ENCODE data around the gene CHCHD6.

The CHCHD6 gene

DNA sequence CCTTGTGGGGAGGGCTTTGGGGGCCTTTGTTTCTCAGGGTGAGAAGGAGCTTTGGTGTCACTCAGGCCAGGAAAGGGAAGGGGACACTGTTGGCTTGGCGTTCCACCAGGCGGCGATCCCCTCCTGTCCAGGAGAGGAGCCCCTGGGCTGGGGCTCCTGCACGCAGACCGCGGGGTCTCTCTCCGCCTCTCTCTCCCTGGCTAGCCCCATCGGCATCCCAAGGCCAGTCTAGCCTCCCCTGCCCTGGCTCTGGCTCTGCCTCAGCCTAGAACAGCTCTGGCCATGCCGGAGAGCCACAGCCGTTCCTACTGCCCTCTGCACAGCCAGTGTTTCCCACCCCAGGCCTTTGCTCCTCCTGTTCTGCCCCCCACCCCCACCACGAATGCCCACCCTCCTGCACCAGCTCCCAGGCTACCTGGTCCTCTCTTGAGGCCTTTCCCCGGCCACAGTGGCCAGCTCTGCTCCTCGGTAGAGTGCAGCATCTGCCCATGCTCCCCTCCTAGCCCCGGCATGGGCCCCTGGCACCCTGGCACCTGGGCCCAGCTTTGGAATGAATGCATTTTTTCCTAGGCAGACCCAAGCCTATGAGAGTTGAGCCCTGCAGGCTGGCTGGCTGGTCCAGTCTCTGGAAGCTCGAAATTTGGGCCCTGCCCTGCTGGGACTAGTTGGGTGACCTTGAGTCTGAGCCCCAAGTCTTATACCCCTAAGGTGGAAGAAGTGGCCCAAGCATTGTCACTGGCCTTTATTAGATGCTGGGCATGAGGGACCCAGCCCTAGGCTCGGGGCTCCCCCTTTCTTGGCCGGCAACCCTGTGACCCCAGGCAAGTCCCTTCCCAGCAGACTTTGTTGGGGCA lies 281.3 kb downstream of the CHCHD6 start:
- DNase-seq: no peak

DNA sequence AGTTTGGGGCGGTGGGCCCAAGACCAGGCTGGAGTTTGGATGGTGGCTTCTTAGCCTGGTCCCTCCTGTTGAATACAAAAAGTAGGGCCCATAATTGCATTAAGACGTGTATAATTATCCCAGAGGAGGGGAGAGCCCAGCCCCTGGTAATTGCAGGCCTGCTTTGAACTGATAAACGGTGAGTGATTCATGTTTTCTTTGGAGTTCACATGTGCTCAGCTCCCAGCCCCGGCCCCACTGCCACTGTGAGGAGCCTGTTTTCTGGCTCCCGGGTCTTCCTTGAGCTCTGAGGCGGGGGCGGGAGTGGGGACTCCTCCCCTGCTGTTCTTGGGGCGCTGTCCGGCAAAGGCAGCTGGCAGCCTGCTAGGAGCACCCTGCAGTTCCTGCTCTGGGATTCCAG lies 282.0 kb downstream of the CHCHD6 start:
- DNase-seq: peak; percentile 81

DNA sequence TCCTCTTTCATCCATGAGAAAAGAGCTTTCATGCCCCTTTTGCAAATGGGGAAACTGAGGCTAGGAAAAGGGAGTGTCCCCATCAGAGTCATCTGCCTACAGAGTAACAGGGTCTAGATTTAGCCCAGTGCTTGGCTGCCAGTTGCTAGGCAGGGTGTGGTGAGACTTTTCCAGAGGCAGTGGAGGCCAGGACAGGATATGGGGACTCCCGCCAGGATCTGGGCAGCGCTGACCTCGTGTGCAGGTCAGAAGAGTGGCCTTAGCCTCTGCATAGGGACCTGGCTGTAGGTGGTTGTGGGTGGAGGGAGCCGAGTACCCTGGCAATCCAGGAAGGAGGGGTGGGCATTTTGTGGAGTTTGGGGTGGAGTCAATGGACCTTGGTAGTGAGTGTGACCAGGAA lies 283.1 kb downstream of the CHCHD6 start:
- DNase-seq: no peak

DNA sequence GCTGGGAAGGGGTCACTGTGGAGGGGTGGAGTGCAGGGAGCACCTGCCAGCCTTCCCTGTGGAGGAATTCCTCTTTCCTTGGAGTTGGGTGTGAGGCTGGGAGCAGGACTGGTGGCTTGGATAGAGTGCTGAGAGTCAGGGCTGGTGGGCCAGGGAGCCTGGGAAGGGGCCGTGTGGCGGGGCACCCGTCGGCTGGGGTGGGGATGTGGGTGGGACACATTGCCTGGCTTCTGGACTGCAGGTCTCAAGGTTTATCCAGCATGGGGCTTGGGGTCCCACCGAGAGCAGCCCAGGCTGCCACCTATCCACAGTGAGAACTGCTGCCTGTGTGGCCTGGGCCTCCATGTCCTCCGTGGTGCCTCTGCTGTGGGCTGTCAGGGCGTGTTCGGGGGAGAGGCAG lies 283.6 kb downstream of the CHCHD6 start:
- no peak for DNase-seq

DNA sequence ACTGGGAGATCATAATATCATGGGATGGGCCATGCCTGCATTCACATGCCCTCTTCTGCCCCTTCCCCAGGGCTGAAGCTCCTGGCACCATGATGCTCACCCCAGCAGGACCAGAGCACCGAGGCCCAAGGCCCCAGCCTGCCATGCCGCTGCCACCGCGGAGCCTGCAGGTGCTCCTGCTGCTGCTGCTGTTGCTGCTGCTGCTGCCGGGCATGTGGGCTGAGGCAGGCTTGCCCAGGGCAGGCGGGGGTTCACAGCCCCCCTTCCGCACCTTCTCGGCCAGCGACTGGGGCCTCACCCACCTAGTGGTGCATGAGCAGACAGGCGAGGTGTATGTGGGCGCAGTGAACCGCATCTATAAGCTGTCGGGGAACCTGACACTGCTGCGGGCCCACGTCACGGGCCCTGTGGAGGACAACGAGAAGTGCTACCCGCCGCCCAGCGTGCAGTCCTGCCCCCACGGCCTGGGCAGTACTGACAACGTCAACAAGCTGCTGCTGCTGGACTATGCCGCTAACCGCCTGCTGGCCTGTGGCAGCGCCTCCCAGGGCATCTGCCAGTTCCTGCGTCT lies 284.5 kb downstream of the CHCHD6 start:
- no peak for DNase-seq

GRCh38 chr3:126989316-126990023 lies 285.4 kb downstream of the CHCHD6 start:
- no peak for DNase-seq

DNA sequence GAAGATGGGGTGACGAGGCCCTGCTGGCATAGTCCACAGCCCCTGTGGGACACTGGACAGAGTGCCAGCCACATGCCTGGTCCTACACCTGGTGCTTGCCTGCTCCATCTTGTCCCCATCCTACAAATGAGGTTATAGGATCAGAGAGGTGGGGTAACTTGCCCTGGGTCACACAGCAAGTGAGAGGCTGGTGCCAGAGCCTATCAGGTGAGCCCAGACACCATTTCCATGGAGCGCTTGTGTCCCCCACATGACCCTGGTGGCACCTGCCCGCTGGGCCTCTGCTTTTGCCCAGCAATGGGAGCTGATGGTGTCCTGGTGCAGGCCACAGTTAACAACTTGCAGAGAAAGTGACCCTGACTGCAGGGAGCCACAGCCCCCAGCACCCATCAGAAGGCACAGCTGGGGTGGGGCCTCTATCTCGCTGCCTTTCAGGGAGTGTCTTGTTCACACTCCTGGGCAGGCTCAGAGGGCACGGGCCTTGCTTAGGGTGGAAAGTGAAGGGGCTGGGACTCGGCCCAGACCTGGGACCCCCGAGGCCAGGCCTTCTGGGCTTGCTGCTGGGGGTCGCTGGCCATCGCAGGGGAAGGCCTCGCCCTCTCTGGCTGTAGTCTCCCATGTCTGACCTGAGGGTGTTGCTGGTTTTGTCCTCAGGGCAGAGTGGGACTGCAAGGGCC lies 286.1 kb downstream of the CHCHD6 start:
- DNase-seq: no peak

DNA sequence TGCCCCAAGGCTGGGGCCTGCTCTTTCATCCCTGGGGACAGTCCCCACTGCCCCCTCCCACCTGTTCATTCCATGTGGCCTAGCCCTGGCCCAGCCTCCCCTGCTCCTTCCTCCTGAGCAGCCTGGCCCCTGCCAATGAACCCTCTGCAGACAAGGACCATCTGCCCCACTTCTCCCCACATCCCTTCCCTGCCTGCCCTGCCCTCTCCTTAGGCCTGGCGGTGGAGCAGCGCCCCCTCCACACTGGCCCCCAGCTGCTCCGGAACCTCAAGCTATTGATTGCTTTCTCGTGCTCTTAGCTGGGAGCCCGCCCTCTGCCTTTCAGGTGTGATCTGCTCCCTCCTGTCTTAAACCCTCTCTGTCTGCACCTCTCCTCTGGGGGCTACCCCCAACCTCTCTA lies 286.9 kb downstream of the CHCHD6 start:
- DNase-seq: no peak

DNA sequence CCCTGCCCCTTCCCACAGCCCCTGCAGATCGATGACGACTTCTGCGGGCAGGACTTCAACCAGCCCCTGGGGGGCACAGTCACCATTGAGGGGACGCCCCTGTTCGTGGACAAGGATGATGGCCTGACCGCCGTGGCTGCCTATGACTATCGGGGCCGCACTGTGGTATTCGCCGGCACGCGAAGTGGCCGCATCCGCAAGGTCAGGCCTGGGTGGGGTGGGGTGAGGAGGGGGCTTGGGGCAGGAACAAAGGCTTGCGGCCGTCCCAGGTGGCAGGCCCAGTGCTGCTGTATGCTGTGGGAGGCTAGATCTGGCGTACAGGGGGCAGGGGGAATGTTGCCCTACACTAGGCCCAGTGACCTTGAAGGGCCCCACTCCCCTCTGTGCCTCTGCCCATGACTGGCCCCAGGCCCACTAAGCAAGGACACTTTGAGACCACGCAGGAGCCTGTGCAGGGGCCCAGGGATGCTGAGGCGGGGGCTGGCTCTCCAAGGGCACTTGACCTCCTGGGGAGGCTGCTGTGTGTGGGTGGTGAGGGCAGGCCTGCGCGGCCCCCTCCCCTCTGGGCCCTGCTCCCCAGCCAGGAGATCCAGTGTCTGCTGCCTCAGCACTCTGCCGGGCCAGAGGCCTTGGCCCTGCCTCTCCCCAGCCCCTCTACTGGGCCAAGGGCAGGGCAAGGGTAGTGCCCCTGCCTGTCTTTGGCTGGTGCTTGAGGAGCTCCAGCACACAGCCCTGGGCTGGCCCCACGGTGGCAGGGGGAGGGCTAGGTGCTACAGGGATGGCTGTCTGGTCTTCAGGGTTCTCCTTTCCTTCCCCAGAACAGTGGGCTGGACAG lies 287.5 kb downstream of the CHCHD6 start:
- no peak for DNase-seq

DNA sequence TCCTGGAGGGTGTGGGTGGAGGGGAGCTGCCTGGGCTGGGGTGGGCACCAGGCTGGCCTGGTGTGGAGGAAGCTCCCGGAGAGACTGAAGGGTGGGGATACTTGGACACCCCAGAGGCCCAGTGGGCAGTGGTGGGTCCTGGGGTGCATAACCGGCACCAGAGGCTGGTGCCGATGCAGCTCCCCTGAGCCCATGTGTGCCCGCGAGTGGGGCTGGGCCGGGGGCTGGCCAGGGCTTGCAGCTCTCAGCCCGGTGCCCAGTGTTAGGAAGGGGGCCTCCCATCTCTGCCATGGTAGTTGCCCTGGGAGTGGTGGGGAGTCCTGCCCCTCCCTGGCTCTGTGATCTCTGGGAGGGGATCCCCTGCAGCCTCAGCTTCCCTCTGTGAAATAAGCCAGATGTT lies 288.2 kb downstream of the CHCHD6 start:
- DNase-seq: no peak

DNA sequence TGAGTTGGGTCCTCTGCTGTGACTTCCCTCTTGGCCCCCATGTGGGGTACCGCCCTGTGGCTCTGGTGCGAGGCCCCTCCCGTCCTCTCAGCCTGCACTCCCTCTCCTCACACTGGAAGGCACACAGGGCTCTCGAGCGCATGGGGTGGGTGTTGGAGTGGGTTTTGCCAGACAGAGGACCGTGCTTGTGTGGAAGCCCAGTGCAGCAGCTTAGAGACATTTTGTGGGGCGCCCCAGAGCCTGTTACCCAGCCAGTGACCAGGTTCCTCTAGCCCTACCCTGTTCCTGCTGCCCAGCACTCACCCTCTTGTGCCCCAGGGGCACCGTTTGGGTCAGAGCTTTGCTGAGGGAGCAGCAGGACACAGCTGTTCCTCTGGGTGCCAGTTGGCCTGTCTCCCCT lies 288.7 kb downstream of the CHCHD6 start:
- DNase-seq: no peak

- no peak for DNase-seq
Observed at GRCh38 chr3:126993436-126993835, 289.4 kb downstream of the CHCHD6 start.

- DNase-seq: no peak
Observed at GRCh38 chr3:126994661-126995245, 290.7 kb downstream of the CHCHD6 start.

DNA sequence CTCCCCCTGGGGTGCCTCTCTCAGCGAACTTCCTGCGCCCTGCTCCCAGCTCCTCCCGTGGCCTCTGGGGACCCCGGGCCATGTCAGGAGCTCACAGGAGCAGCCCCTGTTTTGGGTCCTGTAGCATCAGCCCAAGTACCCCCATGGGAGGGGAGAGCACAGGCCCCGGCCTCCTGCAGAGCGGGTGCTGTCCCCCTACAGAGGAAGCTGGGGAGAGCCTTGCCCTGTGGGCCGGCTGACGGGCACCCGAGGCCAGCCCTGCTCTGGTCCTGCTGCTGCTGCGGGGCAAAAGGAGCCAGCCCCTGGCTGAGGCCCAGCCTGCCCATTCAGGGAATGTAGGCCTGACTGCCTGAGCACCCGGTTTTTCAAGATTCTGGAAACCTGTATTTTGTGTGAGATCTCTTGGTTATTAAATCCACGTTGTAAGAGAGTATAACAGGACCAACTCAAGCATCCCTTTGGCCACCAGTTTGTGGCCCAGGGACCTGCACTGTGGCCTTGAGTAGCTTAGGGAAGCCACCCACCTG lies 291.3 kb downstream of the CHCHD6 start:
- no peak for DNase-seq

GRCh38 chr3:126995926-126996512 lies 292.0 kb downstream of the CHCHD6 start:
- DNase-seq: no peak

DNA sequence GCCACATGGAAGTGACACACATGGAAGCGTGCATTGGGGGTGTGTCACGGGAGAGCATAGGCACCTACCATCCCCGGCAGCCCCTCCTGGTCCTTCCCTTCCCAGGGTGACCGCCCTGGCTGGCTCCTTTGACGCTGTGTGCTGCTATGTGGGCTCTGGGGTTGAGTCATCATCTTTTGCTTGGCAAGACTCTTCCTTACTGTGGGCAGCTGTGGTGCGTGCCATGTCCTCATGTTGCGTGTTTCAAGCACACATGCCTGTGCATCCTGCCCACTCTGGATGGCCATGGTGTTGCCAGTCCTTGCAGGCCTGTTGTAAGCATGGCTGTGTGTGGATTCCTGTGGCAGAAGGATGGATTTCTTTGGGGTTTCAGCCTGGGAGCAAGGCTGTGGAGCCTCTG lies 292.9 kb downstream of the CHCHD6 start:
- no peak for DNase-seq

DNA sequence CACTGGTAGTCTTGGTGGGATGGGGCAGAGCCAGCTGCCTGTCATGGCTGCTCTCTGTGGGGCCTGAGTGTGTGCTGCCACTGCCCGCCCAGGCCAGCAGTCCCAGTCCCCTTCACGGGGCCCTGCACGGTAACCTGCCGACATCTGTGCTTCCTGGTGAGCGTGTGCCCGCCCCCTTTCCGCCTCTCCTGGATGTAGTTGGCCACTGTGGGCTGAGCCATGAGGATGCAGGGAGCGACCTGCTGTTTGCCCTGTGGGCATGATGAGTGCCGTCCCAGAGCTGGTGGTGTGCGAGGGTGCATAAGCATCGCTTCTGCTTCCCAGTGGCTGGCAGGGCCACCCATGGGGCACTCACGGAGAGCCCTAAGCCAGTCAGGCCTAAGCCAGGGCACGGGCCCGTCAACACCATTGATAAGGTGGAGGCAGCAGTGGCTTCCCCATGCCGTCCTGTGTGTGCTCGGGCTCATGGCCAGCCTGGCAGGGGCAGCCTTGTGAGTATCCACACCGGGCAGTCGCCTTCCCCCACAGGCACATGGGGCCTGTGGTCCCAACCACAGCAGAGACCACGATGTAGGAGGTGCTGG lies 293.5 kb downstream of the CHCHD6 start:
- no peak for DNase-seq

- no peak for DNase-seq
Observed at GRCh38 chr3:126998320-126998719, 294.3 kb downstream of the CHCHD6 start.

DNA sequence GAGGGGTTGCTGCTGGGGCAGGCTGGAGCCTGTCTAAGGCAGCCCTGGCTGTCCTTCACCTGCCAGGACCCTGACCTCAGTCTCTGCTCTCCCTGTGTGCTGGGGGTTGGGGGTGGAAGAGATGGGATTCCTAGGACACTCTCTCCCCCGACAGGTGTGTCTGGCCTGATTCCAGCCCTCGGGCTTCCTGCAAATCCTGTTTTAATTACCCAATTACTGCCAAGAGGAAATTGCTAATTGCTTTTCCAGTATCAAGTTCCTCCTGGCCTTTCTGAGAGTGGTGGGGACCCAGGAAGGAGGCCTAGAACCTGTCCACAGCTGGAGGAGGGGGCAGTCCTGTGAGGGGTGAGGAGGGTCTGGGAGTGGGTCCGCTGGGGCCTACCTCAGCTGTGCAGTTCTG lies 294.7 kb downstream of the CHCHD6 start:
- no peak for DNase-seq

- no peak for DNase-seq
Observed at GRCh38 chr3:126999383-126999782, 295.3 kb downstream of the CHCHD6 start.

GRCh38 chr3:127000119-127000518 lies 296.1 kb downstream of the CHCHD6 start:
- DNase-seq: no peak

Measured in hematopoietic multipotent progenitor cell treated with erythropoietin and hydrocortisone succinate and interleukin-3 and kit ligand, for 4 days (in vitro differentiated cells).